ENCODE data around the gene MOBP.
A peak's percentile ranks its signal among the peaks of the same experiment; 100 is the strongest.
"Not testable (repeated sequence)": the region's sequence is repeated elsewhere in the genome, so short reads cannot be mapped to it uniquely, and the experiment has no call there.

The MOBP gene

DNA sequence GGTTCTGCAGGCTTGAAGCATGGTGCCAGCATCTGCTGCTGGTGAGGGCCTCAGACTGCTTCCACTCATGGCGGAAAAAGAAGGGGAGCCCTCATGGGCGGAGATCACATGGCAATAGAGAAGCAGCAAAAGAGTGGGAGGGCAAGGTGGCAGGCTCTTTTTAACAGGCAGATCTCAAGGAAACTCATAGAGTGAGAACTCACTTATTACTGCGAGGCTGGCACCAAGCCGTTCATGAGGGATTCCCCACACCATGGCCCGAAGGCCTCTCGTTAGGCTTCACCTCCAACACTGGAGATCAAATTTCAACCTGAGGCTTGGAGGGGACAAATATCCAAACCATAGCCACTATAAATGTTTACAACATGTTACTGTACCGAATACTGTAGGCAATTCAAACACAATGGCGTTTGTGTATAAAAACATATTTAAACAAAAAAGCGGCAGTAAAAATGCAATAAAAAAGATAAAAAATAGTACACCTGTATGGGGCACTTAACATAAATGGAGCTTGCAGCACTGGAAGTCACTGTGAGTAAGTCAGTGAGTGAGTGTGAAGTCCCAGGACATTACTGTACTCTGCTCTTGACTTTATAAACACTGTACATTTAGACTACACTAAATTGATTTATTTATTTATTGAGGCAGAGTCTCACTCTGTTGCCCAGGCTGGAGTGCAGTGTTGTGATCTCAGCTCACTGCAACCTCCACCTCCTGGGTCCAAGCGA is 18.8 kb upstream of the MOBP start:
- DNase-seq (ENCODE audit: extremely low spot score, insufficient read length, low read depth) (no peak), FAIRE-seq (no peak)

GRCh38 chr3:39449796-39450195 is 17.7 kb upstream of the MOBP start:
- DNase-seq (ENCODE audit: extremely low spot score, insufficient read length, low read depth) (no peak), FAIRE-seq (no peak)

- DNase-seq (ENCODE audit: extremely low spot score, insufficient read length, low read depth) (no peak), FAIRE-seq (peak; percentile 12)
These were observed 14.3 kb upstream of the MOBP start for GRCh38 chr3:39453134-39453533.

GRCh38 chr3:39453872-39454271 is 13.6 kb upstream of the MOBP start:
- not testable (repeated sequence) for FAIRE-seq; DNase-seq (ENCODE audit: extremely low spot score, insufficient read length, low read depth)

DNA sequence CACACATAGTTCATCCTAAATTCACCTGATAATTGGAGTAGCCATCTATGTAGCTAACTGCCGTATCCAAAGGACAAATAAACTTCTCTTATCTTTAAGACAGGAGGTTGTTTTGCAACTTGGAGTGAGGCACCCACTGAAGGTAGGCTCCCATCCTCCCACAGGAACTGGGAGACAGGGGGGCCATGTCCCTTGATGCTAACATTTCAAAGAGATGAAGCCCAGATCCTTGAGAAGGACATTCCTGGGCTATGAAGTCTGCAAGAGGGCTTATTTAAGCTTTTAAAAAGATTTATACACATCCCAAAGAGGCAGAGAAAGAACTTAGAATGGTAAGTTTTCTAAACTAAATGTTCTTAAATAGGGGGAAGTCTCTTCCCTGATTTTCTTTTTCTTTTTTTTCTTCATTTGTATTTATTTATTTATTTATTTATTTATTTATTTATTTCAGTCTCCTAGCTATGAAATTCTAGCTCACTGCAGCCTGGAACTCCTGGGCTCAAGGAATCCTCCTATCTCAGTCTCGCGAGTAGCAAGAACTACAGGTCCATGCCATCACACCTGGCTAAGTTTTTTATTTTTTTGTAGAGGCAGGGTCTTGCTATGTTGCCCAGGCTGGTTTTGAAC is 12.8 kb upstream of the MOBP start:
- no peak for DNase-seq (ENCODE audit: extremely low spot score, insufficient read length, low read depth)
- no peak for FAIRE-seq

DNA sequence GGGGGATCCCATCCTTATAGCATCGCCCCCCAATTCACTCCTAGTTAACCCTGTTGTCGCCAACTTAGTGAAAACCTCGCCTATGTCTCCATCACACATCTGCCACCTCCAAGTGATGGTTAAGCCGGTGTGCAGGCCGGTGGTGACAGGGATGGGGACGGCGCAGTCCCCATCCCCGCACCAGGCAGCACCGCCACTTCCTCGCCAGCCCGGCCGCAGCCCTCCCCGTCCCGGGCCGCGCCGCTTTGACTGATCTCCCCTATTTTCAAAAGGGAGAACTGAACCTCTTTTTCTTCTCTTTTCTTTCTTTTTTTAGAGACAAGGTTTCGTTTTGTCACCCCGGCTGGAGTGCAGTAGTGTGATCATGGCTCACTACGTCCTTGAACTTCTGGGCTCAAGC is 11.3 kb upstream of the MOBP start:
- FAIRE-seq (no peak), DNase-seq (ENCODE audit: extremely low spot score, insufficient read length, low read depth) (no peak)

DNA sequence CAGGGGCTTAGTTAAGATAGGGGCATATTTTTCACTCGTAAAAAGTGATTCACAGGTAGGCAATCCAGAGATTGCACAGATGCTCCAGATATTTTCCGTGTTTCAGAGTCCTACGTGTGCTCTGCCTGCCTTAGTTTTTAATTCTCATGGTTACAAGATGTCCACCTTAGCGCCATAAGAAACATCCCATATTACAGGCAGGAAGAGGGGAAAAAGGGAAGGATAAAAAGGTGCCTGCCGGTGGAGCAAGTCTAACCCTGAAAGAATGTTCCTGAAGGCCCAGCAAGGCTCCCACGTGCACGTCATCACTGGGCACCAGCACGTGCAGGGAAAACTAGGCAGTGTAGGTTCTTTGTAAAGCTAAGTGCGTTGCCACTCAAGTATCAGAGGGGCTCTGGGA is 10.1 kb upstream of the MOBP start:
- FAIRE-seq (no peak), DNase-seq (ENCODE audit: extremely low spot score, insufficient read length, low read depth) (no peak)

DNA sequence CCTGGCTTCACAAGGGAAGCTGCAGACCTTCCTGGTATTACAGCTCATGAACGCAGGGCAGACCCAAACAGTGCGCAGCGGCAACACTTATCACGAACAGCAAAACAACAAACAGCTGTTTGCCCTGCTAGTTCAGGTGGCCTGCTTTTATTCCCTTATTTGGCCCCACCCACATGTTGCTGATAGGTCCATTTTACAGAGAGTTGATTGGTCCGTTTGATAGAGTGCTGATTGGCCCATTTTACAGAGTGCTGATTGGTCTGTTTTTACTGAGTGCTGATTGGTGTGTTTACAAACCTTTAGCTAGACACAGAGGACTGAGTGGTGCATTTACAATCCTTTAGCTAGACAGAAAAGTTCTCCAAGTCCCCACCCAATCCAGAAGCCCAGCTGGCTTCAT is 8.9 kb upstream of the MOBP start:
- not testable (repeated sequence) for FAIRE-seq; DNase-seq (ENCODE audit: extremely low spot score, insufficient read length, low read depth)

- no peak for FAIRE-seq
- DNase-seq (ENCODE audit: extremely low spot score, insufficient read length, low read depth) = no peak
These were observed 6.8 kb upstream of the MOBP start for GRCh38 chr3:39460677-39461076.

GRCh38 chr3:39463269-39463668 is 4.2 kb upstream of the MOBP start:
- DNase-seq (ENCODE audit: extremely low spot score, insufficient read length, low read depth) (no peak), FAIRE-seq (no peak)

DNA sequence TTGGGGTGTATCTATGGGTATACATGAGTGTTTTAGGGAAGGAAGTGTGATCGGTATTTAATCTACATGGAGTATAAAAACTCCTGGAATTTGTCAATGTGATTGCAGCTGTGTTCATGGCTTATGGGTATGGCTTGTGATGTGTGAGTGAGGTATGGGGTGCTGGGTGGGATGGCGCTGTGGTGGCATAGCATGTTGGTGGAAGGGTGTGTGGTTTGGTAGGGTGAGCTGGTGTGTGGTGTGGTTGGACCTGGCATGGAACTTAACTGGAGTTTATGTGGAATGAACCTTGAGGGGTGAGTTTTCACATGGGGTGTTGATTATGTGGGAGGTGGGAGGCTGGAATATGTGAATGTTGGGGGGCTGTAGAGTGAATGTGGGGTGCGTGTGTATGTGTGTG is 492 bp upstream of the MOBP start:
- DNase-seq (ENCODE audit: extremely low spot score, insufficient read length, low read depth) = no peak
- FAIRE-seq = no peak

DNA sequence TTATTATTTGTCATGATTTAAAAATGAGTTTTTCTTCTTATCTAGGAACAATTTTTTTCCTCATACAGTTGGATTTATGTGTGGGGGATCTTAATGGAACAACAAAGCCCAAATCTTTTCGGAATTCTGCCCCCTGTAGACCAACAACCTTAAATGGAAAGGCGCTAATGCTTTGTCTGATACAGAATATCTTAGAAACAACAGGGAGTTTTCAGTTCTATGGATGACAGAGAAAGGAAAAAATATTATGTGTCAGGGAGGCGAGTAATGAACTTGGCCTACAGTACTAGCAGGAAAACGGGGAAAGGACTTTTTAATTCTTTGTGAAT is 592 bp downstream of the MOBP start:
- no peak for DNase-seq (ENCODE audit: extremely low spot score, insufficient read length, low read depth)

GRCh38 chr3:39469258-39469657 is 1.8 kb downstream of the MOBP start:
- DNase-seq (ENCODE audit: extremely low spot score, insufficient read length, low read depth) = no peak
- no peak for FAIRE-seq

More for the DNA sequence above, 592 bp downstream of the MOBP start:
- no peak for FAIRE-seq

DNA sequence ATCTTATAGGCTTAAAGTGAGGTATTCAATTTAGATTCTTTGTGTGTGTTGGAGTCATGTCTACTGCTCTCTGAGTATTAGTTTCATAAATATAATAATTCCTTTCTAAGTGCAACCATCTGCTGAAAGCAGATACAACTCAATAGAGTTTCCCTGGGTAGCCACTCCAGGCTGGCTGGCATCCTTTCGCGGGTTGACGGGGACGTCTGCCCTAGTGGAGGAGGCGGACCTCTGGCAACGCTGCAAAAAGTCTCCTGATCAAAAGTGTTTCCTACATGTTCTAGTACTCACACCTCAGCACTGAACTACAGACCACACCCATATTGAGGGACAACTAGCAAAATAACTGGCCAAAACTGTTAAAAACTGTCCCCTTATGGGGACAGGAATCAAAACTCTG is 2.5 kb downstream of the MOBP start:
- no peak for DNase-seq (ENCODE audit: extremely low spot score, insufficient read length, low read depth)
- FAIRE-seq = no peak

DNA sequence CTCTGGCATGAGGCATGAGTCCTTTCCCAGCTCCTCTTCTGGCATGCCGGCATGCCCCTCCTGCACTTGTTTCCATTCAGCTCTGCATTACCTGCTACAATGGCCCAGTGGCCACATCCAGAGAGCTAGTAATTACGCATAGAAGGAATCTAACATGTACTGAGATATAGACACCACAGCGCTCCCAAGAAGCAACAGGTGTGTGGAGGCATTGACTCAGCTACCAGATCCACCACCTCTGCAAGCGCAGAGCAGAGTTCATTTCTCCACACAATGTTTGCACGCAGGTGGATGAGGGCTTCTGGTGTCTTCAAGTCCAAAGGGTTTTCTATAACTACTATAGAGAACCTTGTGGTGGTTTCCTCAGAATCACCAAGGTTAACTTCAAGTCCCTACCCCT is 4.2 kb downstream of the MOBP start:
- no peak for FAIRE-seq
- DNase-seq (ENCODE audit: extremely low spot score, insufficient read length, low read depth) = no peak

DNA sequence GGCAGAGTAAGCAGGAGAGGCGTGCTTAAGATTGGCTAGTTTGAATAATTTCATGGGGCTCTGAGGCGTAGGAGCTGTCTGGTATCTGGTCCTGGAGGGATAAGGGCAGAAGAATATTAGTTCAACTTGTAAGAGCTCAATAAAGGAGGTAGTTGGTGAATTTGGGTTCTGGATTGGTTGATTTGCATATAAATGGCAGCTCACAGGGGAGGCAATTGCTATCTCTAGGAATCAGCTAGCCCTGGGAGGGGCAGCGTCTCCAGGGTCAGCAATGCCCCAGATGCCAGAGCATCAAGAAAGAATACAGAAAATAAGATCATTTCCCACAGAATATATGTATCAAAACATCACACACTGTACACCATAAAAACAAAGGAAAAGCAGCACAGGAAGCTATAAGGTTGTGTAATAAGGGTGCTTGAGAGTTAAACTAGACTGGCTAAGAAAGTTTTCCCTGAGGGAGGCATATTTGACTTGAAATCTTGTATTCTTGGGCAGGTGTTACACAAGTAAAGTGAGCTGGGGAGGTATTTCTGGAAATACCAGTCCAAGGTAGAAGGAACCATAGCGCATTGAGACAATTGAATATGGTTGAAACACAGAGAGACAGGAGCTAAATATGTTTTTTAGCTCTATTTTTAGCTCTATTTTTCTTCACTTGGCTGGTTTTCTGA is 6.1 kb downstream of the MOBP start:
- DNase-seq (ENCODE audit: extremely low spot score, insufficient read length, low read depth) (no peak), FAIRE-seq (no peak)

- no peak for FAIRE-seq
- DNase-seq (ENCODE audit: extremely low spot score, insufficient read length, low read depth) = no peak
These were observed 6.6 kb downstream of the MOBP start for GRCh38 chr3:39474126-39474515.

GRCh38 chr3:39476783-39477182 is 9.3 kb downstream of the MOBP start:
- FAIRE-seq (no peak), DNase-seq (ENCODE audit: extremely low spot score, insufficient read length, low read depth) (no peak)

DNA sequence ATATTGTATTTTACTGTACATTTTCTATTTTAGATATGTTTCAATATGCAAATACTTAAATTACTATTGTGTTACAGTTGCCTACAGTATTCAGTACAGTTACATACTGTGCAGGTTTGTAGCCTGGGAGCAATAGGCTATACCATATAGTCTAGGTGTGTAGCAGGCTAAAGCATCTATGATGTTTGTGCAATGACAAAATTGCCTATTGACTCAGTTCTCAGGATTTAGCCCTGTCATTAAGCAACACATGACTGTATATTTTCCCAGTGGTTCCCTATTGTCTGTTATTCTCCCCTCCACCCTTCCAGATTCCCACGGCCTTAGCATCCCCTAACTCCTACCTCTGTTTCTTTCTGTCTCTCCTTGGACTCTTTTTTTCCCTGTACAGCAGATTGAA is 10.7 kb downstream of the MOBP start:
- DNase-seq (ENCODE audit: extremely low spot score, insufficient read length, low read depth) (no peak), FAIRE-seq (no peak)

- DNase-seq (ENCODE audit: extremely low spot score, insufficient read length, low read depth) (no peak), FAIRE-seq (no peak)
These were observed 12.4 kb downstream of the MOBP start for GRCh38 chr3:39479701-39480414.

DNA sequence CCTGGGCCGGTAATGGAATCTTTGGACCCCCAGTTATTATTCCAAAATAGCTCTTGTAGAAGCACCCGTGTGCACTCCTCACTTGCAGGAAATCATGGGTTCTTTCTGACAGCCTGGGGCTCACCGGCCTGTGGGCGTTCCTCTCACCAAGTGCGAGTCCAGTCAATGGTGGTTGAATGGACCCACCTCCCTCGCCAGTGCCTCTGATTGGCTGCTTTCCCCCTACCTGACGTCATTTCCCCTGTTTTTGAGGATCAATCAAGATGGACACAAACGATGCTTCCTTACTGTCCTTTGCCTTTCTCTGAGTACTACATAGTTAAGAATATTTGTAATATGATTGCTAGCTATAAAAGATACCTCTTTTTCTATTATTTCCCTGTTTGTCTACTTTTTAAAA is 18.1 kb downstream of the MOBP start:
- DNase-seq (ENCODE audit: extremely low spot score, insufficient read length, low read depth) (no peak), FAIRE-seq (no peak)
